H9 (cell line): ENCODE results near the gene TTC33. TPM values are rescaled to one million over a fixed set of nuclear protein-coding genes. Genes with fewer than 3 reads are reported as not detected.

Experiments used
- DNase-seq: peaks from one replicate; pipeline ENCODE4 v3.0.0-alpha.2; 2017
- H2AFZ ChIP-seq: one replicate; pipeline ENCODE4 v1.6.1; 2013; ENCODE audit warnings: mild to moderate bottlenecking, low read length, control low read depth, moderate library complexity
- H2AK5ac ChIP-seq: 2 replicates; pipeline ENCODE4 v1.6.1; 2013; ENCODE audit warnings: low read length, control low read depth, mixed read lengths; ENCODE audit not compliant: insufficient read length
- H2BK120ac ChIP-seq: one replicate; pipeline ENCODE4 v1.6.1; 2013; ENCODE audit warnings: low read depth, mild to moderate bottlenecking, low read length, control low read depth, inconsistent platforms; ENCODE audit not compliant: poor library complexity, severe bottlenecking
- H2BK12ac ChIP-seq: 2 replicates; pipeline ENCODE4 v1.6.1; 2013; ENCODE audit warnings: low read length, control low read depth, mixed read lengths, low read depth; ENCODE audit not compliant: insufficient read length
- H2BK15ac ChIP-seq: 2 replicates; pipeline ENCODE4 v1.6.1; 2013; ENCODE audit warnings: low read depth, low read length, control low read depth
- H2BK20ac ChIP-seq: one replicate; pipeline ENCODE4 v1.6.1; 2013; ENCODE audit warnings: low read depth, mild to moderate bottlenecking, low read length, control low read depth, inconsistent platforms; ENCODE audit not compliant: poor library complexity, severe bottlenecking
- H2BK5ac ChIP-seq: 2 replicates; pipeline ENCODE4 v1.6.1; 2013; ENCODE audit warnings: low read length, control low read depth, mixed read lengths; ENCODE audit not compliant: insufficient read length
- H3K14ac ChIP-seq: 2 replicates; pipeline ENCODE4 v1.6.1; 2013; ENCODE audit warnings: low read length, control low read depth; ENCODE audit not compliant: insufficient read depth
- H3K18ac ChIP-seq: 2 replicates; pipeline ENCODE4 v1.6.1; 2013; ENCODE audit warnings: low read depth, mild to moderate bottlenecking, mixed read lengths, low read length, control low read depth; ENCODE audit not compliant: insufficient read length
- H3K23ac ChIP-seq: 2 replicates; pipeline ENCODE4 v1.6.1; 2013; ENCODE audit warnings: low read length, control low read depth, mixed read lengths, low read depth; ENCODE audit not compliant: insufficient read length
- H3K23me2 ChIP-seq: 2 replicates; pipeline ENCODE4 v1.6.1; 2013; ENCODE audit warnings: low read depth, mild to moderate bottlenecking, mixed read lengths, low read length, control low read depth; ENCODE audit not compliant: insufficient read length, poor library complexity, severe bottlenecking
- H3K27ac ChIP-seq: 2 replicates; pipeline ENCODE4 v1.5.1; 2013; ENCODE audit warnings: low read length, control low read depth, mixed read lengths, low read depth; ENCODE audit not compliant: insufficient read length
- H3K27me3 ChIP-seq: 2 replicates; pipeline ENCODE4 v1.6.1; 2013; ENCODE audit warnings: low read length, control low read depth, inconsistent platforms; ENCODE audit not compliant: insufficient read depth
- H3K4ac ChIP-seq: 2 replicates; pipeline ENCODE4 v1.6.1; 2013; ENCODE audit warnings: low read depth, mild to moderate bottlenecking, control low read depth, inconsistent platforms, low read length, moderate library complexity
- H3K4me1 ChIP-seq: 2 replicates; pipeline ENCODE4 v1.6.1; 2013; ENCODE audit warnings: low read length, control low read depth, inconsistent platforms; ENCODE audit not compliant: insufficient read depth
- H3K4me2 ChIP-seq: 2 replicates; pipeline ENCODE4 v1.6.1; 2013; ENCODE audit warnings: low read length, control low read depth, mixed read lengths; ENCODE audit not compliant: insufficient read length, insufficient read depth
- H3K56ac ChIP-seq: 2 replicates; pipeline ENCODE4 v1.6.1; 2013; ENCODE audit warnings: low read depth, mild to moderate bottlenecking, mixed read lengths, low read length, control low read depth; ENCODE audit not compliant: insufficient read length
- H3K79me1 ChIP-seq: 2 replicates; pipeline ENCODE4 v1.6.1; 2013; ENCODE audit warnings: low read depth, mild to moderate bottlenecking, moderate library complexity, low read length, control low read depth, inconsistent platforms; ENCODE audit not compliant: insufficient read depth, poor library complexity, severe bottlenecking
- H3K79me2 ChIP-seq: 2 replicates; pipeline ENCODE4 v1.6.1; 2013; ENCODE audit warnings: low read length, control low read depth, inconsistent platforms; ENCODE audit not compliant: insufficient read depth
- H3K9ac ChIP-seq: 2 replicates; pipeline ENCODE4 v1.6.1; 2013; ENCODE audit warnings: low read length, control low read depth, mixed read lengths; ENCODE audit not compliant: insufficient read length; ENCODE audit errors: extremely low read depth
- H3K9me3 ChIP-seq: one replicate; pipeline ENCODE4 v1.6.1; 2013; ENCODE audit warnings: low read depth, low read length, inconsistent platforms; ENCODE audit not compliant: control insufficient read depth
- H3T11ph ChIP-seq: one replicate; pipeline ENCODE4 v1.6.1; 2013; ENCODE audit warnings: mild to moderate bottlenecking, low read length, control low read depth, inconsistent platforms
- H4K20me1 ChIP-seq: one replicate; pipeline ENCODE4 v1.6.1; 2013; ENCODE audit not compliant: control insufficient read depth, insufficient read length, insufficient read depth
- H4K5ac ChIP-seq: 2 replicates; pipeline ENCODE4 v1.6.1; 2013; ENCODE audit warnings: low read depth, mild to moderate bottlenecking, mixed read lengths, low read length, control low read depth; ENCODE audit not compliant: insufficient read length
- H4K8ac ChIP-seq: replicated peaks from 2 replicates; pipeline ENCODE4 v1.6.1; 2013; ENCODE audit warnings: low read length, control low read depth, mixed read lengths, low read depth; ENCODE audit not compliant: insufficient read length
- H4K91ac ChIP-seq: 2 replicates; pipeline ENCODE4 v1.6.1; 2013; ENCODE audit warnings: low read depth, mild to moderate bottlenecking, moderate library complexity, mixed read lengths, low read length, control low read depth; ENCODE audit not compliant: insufficient read length
- H3K27ac Mint-ChIP-seq, 3 experiments: 2 replicates in 2 of 3; 3 replicates in 1 of 3; pipeline ENCODE4 v1.8.0; 2020 to 2021; ENCODE audit warnings: mixed read lengths in 3 of 3, mild to moderate bottlenecking in 1 of 3, moderate library complexity in 1 of 3
- H3K27me3 Mint-ChIP-seq: 2 replicates; pipeline ENCODE4 v1.8.0; 2021; ENCODE audit warnings: low read depth, mild to moderate bottlenecking, moderate library complexity, mixed read lengths
- H3K36me3 Mint-ChIP-seq, 3 experiments: 2 replicates in 2 of 3; 3 replicates in 1 of 3; pipeline ENCODE4 v1.8.0; 2020 to 2021; ENCODE audit warnings: low read depth in 3 of 3, mixed read lengths in 3 of 3; ENCODE audit not compliant: insufficient read depth in 1 of 3
- H3K4me1 Mint-ChIP-seq, 2 experiments: 2 replicates each; pipeline ENCODE4 v1.8.0; 2020; ENCODE audit warnings: mixed read lengths in 2 of 2
- H3K4me3 Mint-ChIP-seq, 2 experiments: 2 replicates in 1 of 2; 3 replicates in 1 of 2; pipeline ENCODE4 v1.8.0; 2020 to 2021; ENCODE audit warnings: mild to moderate bottlenecking in 2 of 2, mixed read lengths in 2 of 2, moderate library complexity in 1 of 2
- H3K9me3 Mint-ChIP-seq, 2 experiments: 2 replicates in 1 of 2; 3 replicates in 1 of 2; pipeline ENCODE4 v1.8.0; 2020; ENCODE audit warnings: mild to moderate bottlenecking in 2 of 2, mixed read lengths in 2 of 2, moderate library complexity in 1 of 2
- WGBS: extraction: QIAGEN DNeasy Blood & Tissue Kit; methylation state at CpG from one replicate; pipeline ENCODE4 v1.1.7; 2013; ENCODE audit warnings: missing lambda C conversion rate, low lambda C conversion rate, mixed read lengths; ENCODE audit not compliant: insufficient read length; ENCODE audit errors: extremely low coverage; 5-methylcytosine and 5-hydroxymethylcytosine counted together
- total RNA-seq: library from RNA; stranded (reverse); gene quantifications from 2 replicates; pipeline ENCODE4 v1.2.1, GENCODE V29; 2021
- TF ChIP-seq, protein P1 (sequence below): fragments of 200-600 bp; sonication (generic); conservative IDR thresholded peaks from 3 replicates; pipeline ENCODE4 v1.8.0; 2021; ENCODE audit warnings: antibody characterized with exemption, mild to moderate bottlenecking

TTC33 gene
- total RNA-seq, 1 experiment from 2014 or later, result 7.3 TPM

GRCh38 chr5:40688127-40688761 is 67.5 kb downstream of the TTC33 start:
- H3K27me3 ChIP-seq, result no peaks in the 10 kb centered on the region
- no peaks in the 10 kb centered on the region for H3K36me3 Mint-ChIP-seq

More at GRCh38 chr5:40688127-40688761, 67.5 kb downstream of the TTC33 start:
- Histone ChIP-seq H3T11ph (no peak overlapping the region), H3K9ac (no peak overlapping the region), H2AFZ (no peak overlapping the region), H3K56ac (no peak overlapping the region), H2BK5ac (no peak overlapping the region), H4K8ac (no peak overlapping the region), H3K79me2 (no peaks in the 10 kb centered on the region), H2BK12ac (no peak overlapping the region), H3K79me1 (no peaks in the 10 kb centered on the region), H2AK5ac (no peak overlapping the region), H3K14ac (no peak overlapping the region), H4K20me1 (no peaks in the 10 kb centered on the region), H2BK20ac (no peak overlapping the region), H3K4ac (no peak overlapping the region), H3K23ac (no peak overlapping the region), H3K4me1 (no peaks in the 10 kb centered on the region), H4K91ac (no peak overlapping the region), H2BK120ac (no peak overlapping the region), H3K27ac (no peak overlapping the region), H4K5ac (no peak overlapping the region), H2BK15ac (no peak overlapping the region), H3K9me3 (no peaks in the 10 kb centered on the region), H3K18ac (no peak overlapping the region), H3K23me2 (no peaks in the 10 kb centered on the region), H3K4me2 (no peak overlapping the region)
- Mint-ChIP-seq H3K4me3 (no peak overlapping the region; a peak in 1 of 5 replicates), H3K9me3 (no peaks in the 10 kb centered on the region; a peak in 1 of 5 replicates), H3K27ac (peak overlapping the region in 1 of 3 experiments; percentile 82; a peak in 1 of 7 replicates), H3K27me3 (peaks cover 10% of the 10 kb centered on the region), H3K4me1 (peaks cover 0 to 2% of the 10 kb centered on the region in 2 experiments; a peak in 2 of 4 replicates)
- TF ChIP-seq, protein P1, sequence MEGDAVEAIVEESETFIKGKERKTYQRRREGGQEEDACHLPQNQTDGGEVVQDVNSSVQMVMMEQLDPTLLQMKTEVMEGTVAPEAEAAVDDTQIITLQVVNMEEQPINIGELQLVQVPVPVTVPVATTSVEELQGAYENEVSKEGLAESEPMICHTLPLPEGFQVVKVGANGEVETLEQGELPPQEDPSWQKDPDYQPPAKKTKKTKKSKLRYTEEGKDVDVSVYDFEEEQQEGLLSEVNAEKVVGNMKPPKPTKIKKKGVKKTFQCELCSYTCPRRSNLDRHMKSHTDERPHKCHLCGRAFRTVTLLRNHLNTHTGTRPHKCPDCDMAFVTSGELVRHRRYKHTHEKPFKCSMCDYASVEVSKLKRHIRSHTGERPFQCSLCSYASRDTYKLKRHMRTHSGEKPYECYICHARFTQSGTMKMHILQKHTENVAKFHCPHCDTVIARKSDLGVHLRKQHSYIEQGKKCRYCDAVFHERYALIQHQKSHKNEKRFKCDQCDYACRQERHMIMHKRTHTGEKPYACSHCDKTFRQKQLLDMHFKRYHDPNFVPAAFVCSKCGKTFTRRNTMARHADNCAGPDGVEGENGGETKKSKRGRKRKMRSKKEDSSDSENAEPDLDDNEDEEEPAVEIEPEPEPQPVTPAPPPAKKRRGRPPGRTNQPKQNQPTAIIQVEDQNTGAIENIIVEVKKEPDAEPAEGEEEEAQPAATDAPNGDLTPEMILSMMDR, result peak; percentile 88
- no CpG with 5 or more reads among the region's 8 CpGs for WGBS
- DNase-seq, result peak; percentile 83
